K562 (cell line): Measurements from ENCODE around the gene EBI3. TPM values are rescaled to one million over a fixed set of nuclear protein-coding genes. Genes with fewer than 3 reads are reported as not detected.
A peak's percentile ranks its signal among the peaks of the same experiment; 100 is the strongest.

Source experiments
- ESRRA ChIP-seq: fragments of 450-650 bp; IDR thresholded peaks from 2 replicates; pipeline ENCODE4 v1.6.1; 2014; ENCODE audit warnings: low read depth, mild to moderate bottlenecking, moderate library complexity, borderline replicate concordance
- FOXK2 ChIP-seq, 2 experiments: fragments of 450-650 bp; IDR thresholded peaks in 1 of 2; conservative IDR thresholded peaks in 1 of 2; 2 replicates each; pipeline ENCODE4 v1.6.1; 2016; ENCODE audit warnings: low read depth in 2 of 2, mild to moderate bottlenecking in 1 of 2
- MGA ChIP-seq: fragments of 450-650 bp; IDR thresholded peaks from 2 replicates; pipeline ENCODE4 v1.6.1; 2016; ENCODE audit warnings: mild to moderate bottlenecking, moderate library complexity
- NR2C2 ChIP-seq, 2 experiments: fragments of 200-800 bp in 1 of 2; sonication (Bioruptor generic) in 1 of 2; sonication (generic) in 1 of 2; formaldehyde crosslinking in 1 of 2; IDR thresholded peaks; 2 replicates each; pipeline versions ENCODE4 v1.6.1 to v1.8.0; 2016 to 2022; ENCODE audit warnings: mild to moderate bottlenecking in 1 of 2, missing compliant biosample characterization in 1 of 2, missing genetic modification characterization in 1 of 2, missing genetic modification reagents in 1 of 2
- STAG1 ChIP-seq: sonication (generic); formaldehyde crosslinking; IDR thresholded peaks from 2 replicates; pipeline ENCODE4 v1.5.0; 2020; ENCODE audit warnings: missing genetic modification reagents, borderline replicate concordance
- ZNF324 ChIP-seq: fragments of 250-450 bp; sonication (Bioruptor Pico); IDR thresholded peaks from 2 replicates; pipeline ENCODE4 v1.4.0; 2020; ENCODE audit warnings: mild to moderate bottlenecking
- ZNF764 ChIP-seq: fragments of 250-450 bp; sonication (Bioruptor Pico); IDR thresholded peaks from 2 replicates; pipeline ENCODE4 v1.4.0; 2020; ENCODE audit warnings: low read depth, mild to moderate bottlenecking, moderate library complexity
- polyA plus RNA-seq, 8 experiments: library from polyadenylated mRNA; depleted of rRNA in 4 of 8; stranded (reverse) in 5 of 8; unstranded in 3 of 8; fragments of >200 nt; fragmentation: Nextera tagmentation in 2 of 8; fragmentation: Illumina TruSeq in 1 of 8; extraction: Ambion mirVana in 2 of 8; extraction: Trizol in 1 of 8; gene quantifications; 2 replicates each; pipeline versions ENCODE4 v1.2.1 to v1.2.3, GENCODE V29; 2011 to 2014; ENCODE audit warnings: inconsistent platforms in 1 of 8, missing spikeins in 1 of 8
- total RNA-seq, 7 experiments: library from RNA; depleted of rRNA in 6 of 7; stranded (reverse); fragments of >200 nt in 6 of 7; fragmentation: Illumina TruSeq in 2 of 7; extraction: Trizol in 2 of 7; gene quantifications; 2 replicates each; pipeline versions ENCODE4 v1.2.1 to v1.2.3, GENCODE V29; 2011 to 2021; ENCODE audit warnings: low replicate concordance in 1 of 7
- TF ChIP-seq, protein P1 (sequence below): sonication (generic); formaldehyde crosslinking; IDR thresholded peaks from 2 replicates; pipeline ENCODE4 v1.9.0; 2022; ENCODE audit warnings: mild to moderate bottlenecking, missing genetic modification reagents
- TF ChIP-seq, protein P2 (sequence below), 2 experiments: IDR thresholded peaks in 1 of 2; conservative IDR thresholded peaks in 1 of 2; 2 replicates each; pipeline ENCODE4 v1.6.1; 2016; ENCODE audit warnings: low read depth in 2 of 2, mild to moderate bottlenecking in 1 of 2, missing compliant biosample characterization in 1 of 2, missing genetic modification characterization in 1 of 2, moderate library complexity in 1 of 2

The EBI3 gene
- total and polyA plus RNA-seq, 9 of the 15 experiments (the other 6 are each of a cell fraction or from before 2014, with no cell fraction given) = 0.08 to 0.35 (median 0.22) TPM; not detected in 6

GRCh38 chr19:4182084-4182810 lies 47.1 kb upstream of the EBI3 start, which contains the start of the genes ANKRD24 and SIRT6 (continued):
- TF ChIP-seq MGA (no peak), ZNF324 (CRISPR knock-in tag) (no peak), FOXK2 (conservative IDR thresholded peaks at IDR 0.05 in 1 of 2, IDR thresholded peaks at IDR 0.05 in 1 of 2; ENCODE audit: low read depth in 2 of 2) (peak; percentile 54 to 57; a peak in 3 of 4 replicates), ESRRA (peak; percentile 72; the same call in 1 of the 2 replicates), STAG1 (no peak), NR2C2 (CRISPR knock-in tag; IDR thresholded peaks at IDR 0.05) (0 out of 2 replicates have a peak, but pooled peaks have one; percentile 30), NR2C2 (tag; IDR thresholded peaks at IDR 0.05) (0 out of 2 replicates have a peak, but pooled peaks have one; percentile 32), ZNF764 (CRISPR knock-in tag) (no peak)
- TF ChIP-seq, protein P1, sequence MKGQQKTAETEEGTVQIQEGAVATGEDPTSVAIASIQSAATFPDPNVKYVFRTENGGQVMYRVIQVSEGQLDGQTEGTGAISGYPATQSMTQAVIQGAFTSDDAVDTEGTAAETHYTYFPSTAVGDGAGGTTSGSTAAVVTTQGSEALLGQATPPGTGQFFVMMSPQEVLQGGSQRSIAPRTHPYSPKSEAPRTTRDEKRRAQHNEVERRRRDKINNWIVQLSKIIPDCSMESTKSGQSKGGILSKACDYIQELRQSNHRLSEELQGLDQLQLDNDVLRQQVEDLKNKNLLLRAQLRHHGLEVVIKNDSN (CRISPR knock-in tag) = no peak
- TF ChIP-seq, protein P2, sequence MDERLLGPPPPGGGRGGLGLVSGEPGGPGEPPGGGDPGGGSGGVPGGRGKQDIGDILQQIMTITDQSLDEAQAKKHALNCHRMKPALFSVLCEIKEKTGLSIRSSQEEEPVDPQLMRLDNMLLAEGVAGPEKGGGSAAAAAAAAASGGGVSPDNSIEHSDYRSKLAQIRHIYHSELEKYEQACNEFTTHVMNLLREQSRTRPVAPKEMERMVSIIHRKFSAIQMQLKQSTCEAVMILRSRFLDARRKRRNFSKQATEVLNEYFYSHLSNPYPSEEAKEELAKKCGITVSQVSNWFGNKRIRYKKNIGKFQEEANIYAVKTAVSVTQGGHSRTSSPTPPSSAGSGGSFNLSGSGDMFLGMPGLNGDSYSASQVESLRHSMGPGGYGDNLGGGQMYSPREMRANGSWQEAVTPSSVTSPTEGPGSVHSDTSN (CRISPR knock-in tag; IDR thresholded peaks at IDR 0.05; ENCODE audit: low read depth) = no peak
- TF ChIP-seq, protein P2 (tag; conservative IDR thresholded peaks at IDR 0.05; ENCODE audit: low read depth) = no peak
